DMS153 treated with DMSO at 0.1 percent for 48 hours (cell line): ENCODE measurements around the gene ZBTB12.
"Not testable (repeated sequence)": the region's sequence is repeated elsewhere in the genome, so short reads cannot be mapped to it uniquely, and the experiment has no call there.

ENCODE experiments used
- DNase-seq: peaks from one replicate; lab custom pipeline; 2025; ENCODE audit not compliant: unreplicated experiment; lab: John Stamatoyannopoulos, UW

ZBTB12 gene

GRCh38 chr6:31877125-31877650 is 24.7 kb downstream of the ZBTB12 start:
- DNase-seq: no peak

GRCh38 chr6:31876357-31876756 is 25.5 kb downstream of the ZBTB12 start:
- no peak for DNase-seq

- no peak for DNase-seq
Observed at GRCh38 chr6:31875877-31876276, 26.0 kb downstream of the ZBTB12 start.

- no peak for DNase-seq
Observed at GRCh38 chr6:31874836-31875572, 26.9 kb downstream of the ZBTB12 start.

- no peak for DNase-seq
Observed at GRCh38 chr6:31874084-31874670, 27.7 kb downstream of the ZBTB12 start.

GRCh38 chr6:31871046-31871659 is 30.7 kb downstream of the ZBTB12 start:
- no peak for DNase-seq

GRCh38 chr6:31870385-31870921 is 31.4 kb downstream of the ZBTB12 start:
- DNase-seq: no peak

- no peak for DNase-seq
Observed at GRCh38 chr6:31869343-31869742, 32.5 kb downstream of the ZBTB12 start.

GRCh38 chr6:31868658-31868971 is 33.3 kb downstream of the ZBTB12 start:
- DNase-seq: not testable (repeated sequence)

- no peak for DNase-seq
Observed at GRCh38 chr6:31865205-31866118, 36.4 kb downstream of the ZBTB12 start.

GRCh38 chr6:31864818-31865204 is 37.1 kb downstream of the ZBTB12 start:
- no peak for DNase-seq

- not testable (repeated sequence) for DNase-seq
Observed at GRCh38 chr6:31864123-31864562, 37.7 kb downstream of the ZBTB12 start.

GRCh38 chr6:31862344-31863235 is 39.3 kb downstream of the ZBTB12 start, which contains the start of gene NEU1:
NEU1 (minus strand) TSS chr6:31862821; CDS start chr6:31862776, 45 bp downstream.
- peak; percentile 97 for DNase-seq

- no peak for DNase-seq
Observed at GRCh38 chr6:31861919-31862343, 40.0 kb downstream of the ZBTB12 start.

- DNase-seq: no peak
Observed at GRCh38 chr6:31861150-31861549, 40.7 kb downstream of the ZBTB12 start.

GRCh38 chr6:31860349-31860748 is 41.5 kb downstream of the ZBTB12 start:
- no peak for DNase-seq

- DNase-seq: no peak
Observed at GRCh38 chr6:31859923-31860322, 42.0 kb downstream of the ZBTB12 start.

- DNase-seq: no peak
Observed at GRCh38 chr6:31858707-31859106, 43.2 kb downstream of the ZBTB12 start.

GRCh38 chr6:31857774-31858173 is 44.1 kb downstream of the ZBTB12 start:
- DNase-seq: not testable (repeated sequence)
